HepG2 (cell line): ENCODE data around the gene EEF1AKMT4. TPM values are rescaled to one million over a fixed set of nuclear protein-coding genes. Genes with fewer than 3 reads are reported as not detected.
A peak's percentile ranks its signal among the peaks of the same experiment; 100 is the strongest.

Experiments
- ARHGAP35 ChIP-seq: sonication (generic); formaldehyde crosslinking; IDR thresholded peaks from 2 replicates; pipeline ENCODE4 v1.9.0; 2022; ENCODE audit warnings: mild to moderate bottlenecking, inconsistent platforms, moderate library complexity, missing genetic modification reagents, borderline replicate concordance
- BCLAF1 ChIP-seq: fragments of 450-650 bp; IDR thresholded peaks from 2 replicates; pipeline ENCODE4 v1.6.1; 2017; ENCODE audit warnings: mild to moderate bottlenecking
- FOSL1 ChIP-seq: sonication (generic); formaldehyde crosslinking; IDR thresholded peaks from 2 replicates; pipeline ENCODE4 v1.9.0; 2021; ENCODE audit warnings: missing genetic modification reagents, borderline replicate concordance
- KDM2A ChIP-seq: sonication (generic); formaldehyde crosslinking; IDR thresholded peaks from 2 replicates; pipeline ENCODE4 v1.4.0; 2020; ENCODE audit warnings: low read depth, missing genetic modification reagents, borderline replicate concordance
- MXD3 ChIP-seq: IDR thresholded peaks from 2 replicates; pipeline ENCODE4 v1.6.1; 2016; ENCODE audit warnings: mild to moderate bottlenecking, missing biosample characterization, missing genetic modification reagents
- MYC ChIP-seq: sonication (generic); formaldehyde crosslinking; IDR thresholded peaks from 2 replicates; pipeline ENCODE4 v1.9.0; 2021; ENCODE audit warnings: missing genetic modification reagents, borderline replicate concordance
- NR3C1 ChIP-seq: sonication (generic); formaldehyde crosslinking; IDR thresholded peaks from 2 replicates; pipeline ENCODE4 v1.4.0; 2020; ENCODE audit warnings: missing genetic modification reagents
- TEAD2 ChIP-seq: sonication (generic); formaldehyde crosslinking; IDR thresholded peaks from 2 replicates; pipeline ENCODE4 v1.9.0; 2021; ENCODE audit warnings: missing genetic modification reagents
- ZBTB26 ChIP-seq: IDR thresholded peaks from 2 replicates; pipeline ENCODE4 v1.6.1; 2016; ENCODE audit warnings: missing compliant biosample characterization, missing genetic modification reagents, borderline replicate concordance
- ZKSCAN5 ChIP-seq: sonication (generic); formaldehyde crosslinking; IDR thresholded peaks from 2 replicates; pipeline ENCODE4 v1.5.1; 2020; ENCODE audit warnings: mild to moderate bottlenecking, missing genetic modification reagents
- ZNF670 ChIP-seq: sonication (generic); formaldehyde crosslinking; IDR thresholded peaks from 2 replicates; pipeline ENCODE4 v1.8.0; 2022; ENCODE audit warnings: mild to moderate bottlenecking, missing genetic modification reagents, borderline replicate concordance
- ZNF713 ChIP-seq: sonication (generic); formaldehyde crosslinking; IDR thresholded peaks from 2 replicates; pipeline ENCODE4 v1.4.0; 2020; ENCODE audit warnings: mild to moderate bottlenecking, missing genetic modification reagents
- ZNF891 ChIP-seq: sonication (generic); formaldehyde crosslinking; IDR thresholded peaks from 2 replicates; pipeline ENCODE4 v1.5.0; 2020; ENCODE audit warnings: mild to moderate bottlenecking, missing genetic modification reagents
- polyA plus RNA-seq, 8 experiments: library from polyadenylated mRNA; depleted of rRNA in 3 of 8; stranded (reverse) in 7 of 8; unstranded in 1 of 8; fragments of >200 nt; fragmentation: Illumina TruSeq in 4 of 8; extraction: Trizol in 4 of 8; gene quantifications; 2 replicates each; pipeline versions ENCODE4 v1.2.1 to v1.2.3, GENCODE V29; 2011 to 2016; ENCODE audit warnings: low read depth in 4 of 8, missing spikeins in 1 of 8, mixed read lengths in 1 of 8; ENCODE audit not compliant: insufficient read depth in 1 of 8
- total RNA-seq, 5 experiments: library from RNA; depleted of rRNA; stranded (reverse); fragments of >200 nt; fragmentation: Illumina TruSeq; extraction: Trizol; gene quantifications; 2 replicates each; pipeline ENCODE4 v1.2.3, GENCODE V29; 2016; ENCODE audit warnings: low read depth in 1 of 5

EEF1AKMT4 gene
- total and polyA plus RNA-seq, 2 of the 13 experiments (the other 11 are each of a cell fraction or from before 2014, with no cell fraction given): 13.1 to 15.8 TPM

DNA sequence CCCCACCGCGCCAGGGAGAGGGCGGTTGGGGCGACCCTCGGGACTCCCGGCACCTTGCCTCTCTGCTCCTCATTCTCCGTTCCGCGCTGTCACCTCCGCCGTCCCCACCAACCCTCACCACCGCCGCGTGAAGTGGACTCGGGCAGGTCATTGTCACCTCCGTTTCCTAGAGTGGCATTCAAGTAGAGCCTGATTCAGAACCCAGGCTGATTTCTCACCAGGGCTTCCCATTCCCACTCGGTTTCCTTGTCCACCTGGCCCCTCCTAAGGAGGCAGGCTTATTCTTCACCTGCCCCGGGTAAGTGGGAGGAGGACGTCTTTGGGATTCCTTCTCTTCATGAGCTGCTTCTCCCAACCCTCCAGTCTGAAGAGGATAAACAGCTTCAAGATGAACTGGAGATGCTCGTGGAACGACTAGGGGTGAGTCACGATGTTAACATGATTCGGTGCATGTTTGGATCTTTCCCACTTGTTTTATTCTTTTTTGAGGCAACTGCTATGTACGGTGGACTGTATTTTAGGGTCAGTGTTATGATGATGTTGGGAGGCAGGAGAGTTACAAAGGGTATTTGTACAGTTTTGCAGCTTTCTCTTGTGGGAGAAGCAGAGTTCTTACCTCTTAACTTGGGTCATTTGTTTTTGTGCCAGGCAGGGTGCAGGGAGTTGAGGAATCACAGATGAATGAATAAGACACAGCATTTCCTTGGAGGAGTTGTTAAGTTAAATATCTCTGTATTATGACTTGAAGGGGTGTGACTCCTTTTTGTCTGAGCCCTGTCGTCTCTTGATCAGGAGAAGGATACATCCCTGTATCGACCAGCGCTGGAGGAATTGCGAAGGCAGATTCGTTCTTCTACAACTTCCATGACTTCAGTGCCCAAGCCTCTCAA lies 50.3 kb downstream of the EEF1AKMT4 start (continued):
- 0 out of 2 replicates have a peak, but pooled peaks have one; percentile 28 for TF ChIP-seq ZBTB26 (CRISPR knock-in tag)
- peak; percentile 14; the same call in 1 of the 2 replicates for TF ChIP-seq MYC (CRISPR knock-in tag)
- TF ChIP-seq ZKSCAN5: peak; percentile 79; the same call in 1 of the 2 replicates
- no peak for TF ChIP-seq BCLAF1
- no peak for TF ChIP-seq ZNF713
- TF ChIP-seq MXD3 (CRISPR knock-in tag): no peak
- TF ChIP-seq NR3C1 (CRISPR knock-in tag): no peak
- 0 out of 2 replicates have a peak, but pooled peaks have one; percentile 47 for TF ChIP-seq ZNF670
- TF ChIP-seq ARHGAP35 (CRISPR knock-in tag): 0 out of 2 replicates have a peak, but pooled peaks have one; percentile 8
- 0 out of 2 replicates have a peak, but pooled peaks have one; percentile 52 for TF ChIP-seq TEAD2 (CRISPR knock-in tag)
- no peak for TF ChIP-seq KDM2A
- peak; percentile 62; the same call in 1 of the 2 replicates for TF ChIP-seq ZNF891 (CRISPR knock-in tag)
- no peak for TF ChIP-seq FOSL1
